Neural crest cell (in vitro differentiated cells): ENCODE results near the gene TCP11. TPM values are rescaled to one million over a fixed set of nuclear protein-coding genes. Genes with fewer than 3 reads are reported as not detected.

ENCODE experiments used
- DNase-seq: peaks from one replicate; pipeline ENCODE4 v3.0.0; 2021; ENCODE audit warnings: low read depth, mixed read lengths, low spot score
- H3K27ac Mint-ChIP-seq: one replicate; pipeline ENCODE4 v1.8.0; 2021; ENCODE audit warnings: mild to moderate bottlenecking, mixed read lengths; ENCODE audit not compliant: unreplicated experiment
- H3K27me3 Mint-ChIP-seq: 2 replicates; pipeline ENCODE4 v1.8.0; 2021; ENCODE audit warnings: low read depth, mild to moderate bottlenecking, mixed read lengths
- H3K36me3 Mint-ChIP-seq: 2 replicates; pipeline ENCODE4 v1.8.0; 2021; ENCODE audit warnings: low read depth, mild to moderate bottlenecking, mixed read lengths
- H3K4me1 Mint-ChIP-seq: 2 replicates; pipeline ENCODE4 v1.8.0; 2021; ENCODE audit warnings: mixed read lengths
- H3K4me3 Mint-ChIP-seq: one replicate; pipeline ENCODE4 v1.8.0; 2021; ENCODE audit warnings: mild to moderate bottlenecking, mixed read lengths
- H3K9me3 Mint-ChIP-seq: 2 replicates; pipeline ENCODE4 v1.8.0; 2021; ENCODE audit warnings: mixed read lengths
- CTCF ChIP-seq: fragments of 200-600 bp; sonication (generic); conservative IDR thresholded peaks from 2 replicates; pipeline ENCODE4 v1.5.0; 2021; ENCODE audit warnings: antibody characterized with exemption, mild to moderate bottlenecking
- total RNA-seq: library from RNA; stranded (reverse); gene quantifications from 2 replicates; pipeline ENCODE4 v1.2.1, GENCODE V29; 2021

Gene TCP11
- total RNA-seq, 1 donor from 2014 or later: not detected

GRCh38 chr6:35085359-35086281 is 55.5 kb downstream of the TCP11 start:
- Mint-ChIP-seq H3K27me3 (no peaks in the 10 kb centered on the region), H3K9me3 (no peaks in the 10 kb centered on the region), H3K27ac (no peak overlapping the region), H3K4me1 (peaks cover 14% of the 10 kb centered on the region), H3K36me3 (no peaks in the 10 kb centered on the region), H3K4me3 (no peak overlapping the region)
- DNase-seq: no peak
- no peak for TF ChIP-seq CTCF

GRCh38 chr6:35084511-35085203 is 56.5 kb downstream of the TCP11 start:
- no peak overlapping the region for H3K27ac Mint-ChIP-seq
- no peak for TF ChIP-seq CTCF
- H3K4me1 Mint-ChIP-seq: peaks cover 14% of the 10 kb centered on the region
- no peaks in the 10 kb centered on the region for H3K9me3 Mint-ChIP-seq
- H3K27me3 Mint-ChIP-seq: no peaks in the 10 kb centered on the region
- no peak overlapping the region for H3K4me3 Mint-ChIP-seq
- no peak for DNase-seq
- H3K36me3 Mint-ChIP-seq: no peaks in the 10 kb centered on the region

GRCh38 chr6:35084041-35084491 is 57.1 kb downstream of the TCP11 start:
- Mint-ChIP-seq H3K36me3 (no peaks in the 10 kb centered on the region), H3K4me3 (no peak overlapping the region), H3K9me3 (no peaks in the 10 kb centered on the region), H3K27ac (no peak overlapping the region), H3K4me1 (peaks cover 14% of the 10 kb centered on the region), H3K27me3 (no peaks in the 10 kb centered on the region)
- no peak for DNase-seq
- TF ChIP-seq CTCF: no peak

GRCh38 chr6:35083507-35083906 is 57.6 kb downstream of the TCP11 start:
- H3K4me3 Mint-ChIP-seq: no peak overlapping the region
- no peaks in the 10 kb centered on the region for H3K9me3 Mint-ChIP-seq
- no peak for DNase-seq
- TF ChIP-seq CTCF: no peak
- peaks cover 14% of the 10 kb centered on the region for H3K4me1 Mint-ChIP-seq
- H3K36me3 Mint-ChIP-seq: no peaks in the 10 kb centered on the region
- H3K27me3 Mint-ChIP-seq: no peaks in the 10 kb centered on the region
- H3K27ac Mint-ChIP-seq: no peak overlapping the region

GRCh38 chr6:35082733-35083403 is 58.3 kb downstream of the TCP11 start:
- H3K27ac Mint-ChIP-seq: no peak overlapping the region
- TF ChIP-seq CTCF: no peak
- no peaks in the 10 kb centered on the region for H3K27me3 Mint-ChIP-seq
- no peaks in the 10 kb centered on the region for H3K9me3 Mint-ChIP-seq
- DNase-seq: no peak
- H3K4me1 Mint-ChIP-seq: peaks cover 14% of the 10 kb centered on the region
- H3K4me3 Mint-ChIP-seq: no peak overlapping the region
- no peaks in the 10 kb centered on the region for H3K36me3 Mint-ChIP-seq
